Ascending aorta (tissue), 2 donors: ENCODE data around the gene HOXC4. TPM values are rescaled to one million over a fixed set of nuclear protein-coding genes. Genes with fewer than 3 reads are reported as not detected.

Experiments
- DNase-seq, 2 donors: peaks; one replicate each; pipeline ENCODE4 v3.0.0-alpha.2; 2019; ENCODE audit warnings: low spot score in 2 of 2
- H3K27ac ChIP-seq, 2 donors: fragments of 200-600 bp; sonication (generic); one replicate each; pipeline ENCODE4 v1.5.1; 2016 to 2017; ENCODE audit warnings: mild to moderate bottlenecking in 1 of 2
- H3K27me3 ChIP-seq: fragments of 200-600 bp; sonication (generic); one replicate; pipeline ENCODE4 v1.5.1; 2017
- H3K36me3 ChIP-seq, 2 donors: fragments of 200-600 bp; sonication (generic); one replicate each; pipeline ENCODE4 v1.5.1; 2016
- H3K4me1 ChIP-seq, 2 donors: fragments of 200-600 bp; sonication (generic); one replicate each; pipeline ENCODE4 v1.5.1; 2016 to 2017; ENCODE audit warnings: mild to moderate bottlenecking in 1 of 2
- H3K4me3 ChIP-seq, 2 donors: fragments of 200-600 bp; sonication (generic); one replicate each; pipeline ENCODE4 v1.5.1; 2016 to 2017; ENCODE audit warnings: mild to moderate bottlenecking in 1 of 2
- H3K9me3 ChIP-seq, 2 donors: fragments of 200-600 bp; sonication (generic); one replicate each; pipeline ENCODE4 v1.5.1; 2016
- CTCF ChIP-seq, 3 experiments: fragments of 200-600 bp in 2 of 3; fragments of 450-650 bp in 1 of 3; sonication (generic) in 2 of 3; IDR thresholded peaks; one replicate each; pipeline ENCODE4 v1.5.1; 2016 to 2019; ENCODE audit warnings: antibody characterized with exemption in 3 of 3, mild to moderate bottlenecking in 1 of 3, moderate library complexity in 1 of 3
- intact Hi-C: fragments of 100-400 bp; cut with DNase I; formaldehyde crosslinking; loops from one replicate; pipeline ENCODE4 v1.15.1; 2023
- total RNA-seq: library from RNA; depleted of rRNA; stranded (reverse); fragments of >200 nt; gene quantifications from one replicate; pipeline ENCODE4 v1.1.0, GENCODE V29; 2016

Gene HOXC4
- total RNA-seq, 1 donor from 2014 or later = 0.32 TPM

DNA sequence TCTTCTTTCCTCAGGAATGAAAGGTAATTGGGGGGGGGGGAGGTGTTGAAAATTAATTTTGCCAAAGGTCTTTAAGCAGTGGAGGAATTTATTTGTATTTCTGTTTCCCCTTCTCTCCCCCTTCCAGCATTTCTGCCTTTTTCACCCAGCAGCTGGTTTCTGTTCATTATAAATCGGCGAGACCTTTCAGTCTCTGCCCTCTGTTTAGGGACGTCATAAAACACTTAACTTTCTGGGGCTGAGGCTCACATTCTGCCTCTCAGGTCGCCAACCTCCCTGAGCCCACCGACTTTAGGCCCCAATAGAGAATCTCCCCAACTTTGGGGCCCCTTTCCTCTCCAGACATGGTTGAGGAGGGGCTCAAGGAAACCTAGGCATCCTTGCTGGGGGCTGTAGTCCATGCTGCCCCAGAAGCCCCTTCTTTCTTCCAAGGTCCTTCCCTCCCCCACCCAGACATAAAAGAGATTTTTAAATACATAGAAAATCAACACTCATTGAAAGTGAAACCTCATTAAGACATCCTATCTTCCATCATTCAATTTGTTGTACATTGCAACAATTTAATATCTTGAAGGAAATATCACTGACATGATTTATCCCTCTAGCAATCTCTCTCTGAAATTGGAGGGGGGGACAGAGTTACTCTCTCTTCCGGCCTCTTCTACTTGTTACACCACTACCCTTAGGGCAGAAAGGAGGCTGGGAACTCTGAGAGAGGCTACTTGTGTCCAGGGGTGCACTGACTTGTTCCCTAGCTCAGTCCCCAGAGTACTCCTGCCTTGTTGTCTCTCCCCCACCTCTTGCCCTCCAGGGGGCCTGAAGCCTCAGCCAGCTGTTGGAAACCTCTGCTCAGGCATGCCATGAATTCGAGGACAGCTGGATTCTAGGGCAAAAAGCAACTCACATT lies 27.9 kb upstream of the HOXC4 start:
- Histone ChIP-seq H3K27me3 (peaks cover 4% of the 10 kb centered on the region), H3K27ac (no peak overlapping the region), H3K9me3 (no peaks in the 10 kb centered on the region), H3K4me1 (peaks cover 0 to 2% of the 10 kb centered on the region in 2 donors), H3K36me3 (no peaks in the 10 kb centered on the region), H3K4me3 (no peak overlapping the region)
- intact Hi-C loops = no loop called here
- no peak for DNase-seq
- TF ChIP-seq CTCF (IDR thresholded peaks at IDR 0.05) = no peak

DNA sequence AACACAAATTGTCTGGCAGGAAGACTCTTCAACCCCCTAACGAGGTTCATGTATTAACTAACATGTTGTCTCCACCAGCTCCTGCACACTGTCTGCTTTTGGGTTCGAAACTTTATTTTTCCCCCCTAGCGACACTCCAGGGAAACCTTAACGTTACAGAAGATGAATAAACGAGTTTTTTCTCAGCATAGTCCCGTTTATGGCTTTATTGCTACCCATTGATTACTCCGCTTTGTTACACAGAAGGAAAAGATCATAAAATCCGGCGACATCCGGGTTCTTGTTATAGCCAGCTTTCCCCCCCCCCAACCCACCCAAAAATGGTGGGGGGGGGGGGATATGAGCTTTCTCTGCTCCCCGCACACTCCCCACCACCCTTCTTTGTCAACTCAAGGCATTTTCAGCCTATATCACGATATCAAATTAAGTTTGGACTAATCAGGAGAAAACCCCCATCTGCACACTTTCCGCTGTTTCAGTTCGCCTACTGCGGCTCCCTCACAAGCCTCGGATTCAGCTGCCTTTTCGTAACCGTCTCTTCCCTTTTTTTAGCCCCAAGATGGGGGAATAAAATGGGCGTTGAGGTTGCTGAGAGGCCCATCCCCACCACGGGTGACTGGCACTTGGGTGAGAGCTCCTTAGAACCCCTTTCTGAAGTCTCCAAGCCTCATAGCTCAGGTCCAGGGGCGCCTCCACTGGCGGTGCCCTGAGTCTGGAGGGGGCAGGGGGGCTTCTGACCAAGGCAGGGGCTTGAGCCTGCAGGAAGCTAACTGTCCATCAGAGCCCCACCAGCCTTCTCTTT lies 26.8 kb upstream of the HOXC4 start:
- Histone ChIP-seq H3K27ac (no peak overlapping the region), H3K36me3 (no peaks in the 10 kb centered on the region)
- intact Hi-C loops = no loop called here

GRCh38 chr12:54027442-54027786 lies 26.2 kb upstream of the HOXC4 start:
- Histone ChIP-seq H3K4me1 (no peaks in the 10 kb centered on the region), H3K4me3 (no peak overlapping the region), H3K36me3 (no peaks in the 10 kb centered on the region), H3K27ac (no peak overlapping the region), H3K27me3 (peaks cover 4% of the 10 kb centered on the region), H3K9me3 (no peaks in the 10 kb centered on the region)
- intact Hi-C loops = no loop called here
- no peak for DNase-seq
- no peak for TF ChIP-seq CTCF (IDR thresholded peaks at IDR 0.05)

More for the DNA sequence above, 26.8 kb upstream of the HOXC4 start:
- Histone ChIP-seq H3K4me3 (no peak overlapping the region), H3K9me3 (no peaks in the 10 kb centered on the region), H3K27me3 (peaks cover 4% of the 10 kb centered on the region), H3K4me1 (no peaks in the 10 kb centered on the region)
- DNase-seq = no peak
- TF ChIP-seq CTCF (IDR thresholded peaks at IDR 0.05) = no peak

DNA sequence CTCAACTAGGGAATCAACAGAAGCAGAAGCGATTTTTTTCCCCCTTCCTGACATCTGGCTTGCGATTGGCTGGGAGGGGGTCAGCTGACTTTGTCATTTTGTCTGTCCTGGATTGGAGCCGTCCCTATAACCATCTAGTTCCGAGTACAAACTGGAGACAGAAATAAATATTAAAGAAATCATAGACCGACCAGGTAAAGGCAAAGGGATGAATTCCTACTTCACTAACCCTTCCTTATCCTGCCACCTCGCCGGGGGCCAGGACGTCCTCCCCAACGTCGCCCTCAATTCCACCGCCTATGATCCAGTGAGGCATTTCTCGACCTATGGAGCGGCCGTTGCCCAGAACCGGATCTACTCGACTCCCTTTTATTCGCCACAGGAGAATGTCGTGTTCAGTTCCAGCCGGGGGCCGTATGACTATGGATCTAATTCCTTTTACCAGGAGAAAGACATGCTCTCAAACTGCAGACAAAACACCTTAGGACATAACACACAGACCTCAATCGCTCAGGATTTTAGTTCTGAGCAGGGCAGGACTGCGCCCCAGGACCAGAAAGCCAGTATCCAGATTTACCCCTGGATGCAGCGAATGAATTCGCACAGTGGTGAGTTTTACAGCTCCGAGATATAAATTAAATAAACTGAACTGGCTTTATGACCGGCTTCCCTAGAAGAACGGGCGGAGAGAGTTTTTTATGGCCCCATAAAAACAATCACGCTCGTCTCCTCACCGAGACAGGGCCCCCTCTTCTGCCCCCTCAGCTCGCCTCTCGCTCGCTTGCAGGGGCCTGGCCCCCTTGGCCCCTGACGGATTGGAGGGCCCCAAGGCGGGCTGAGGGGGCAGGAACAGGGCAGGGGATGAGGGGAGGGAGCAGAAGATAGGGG lies 25.1 kb upstream of the HOXC4 start, which contains the start of gene HOXC6:
HOXC6 (plus strand) TSS at position 127 of the 888 bp plus-strand sequence; CDS start at position 209, 82 bp downstream.
- intact Hi-C loops = no loop called here
- Histone ChIP-seq H3K27me3 (peaks cover 4% of the 10 kb centered on the region), H3K27ac (peak within 1 kb of the TSS in 1 of 2 donors; percentile 13), H3K4me3 (peak within 1 kb of the TSS; percentile 43 to 60), H3K4me1 (peaks cover 0 to 2% of the 10 kb centered on the region in 2 donors), H3K9me3 (no peaks in the 10 kb centered on the region), H3K36me3 (no peaks in the 10 kb centered on the region)
- DNase-seq = no peak
- no peak for TF ChIP-seq CTCF (IDR thresholded peaks at IDR 0.05)
